Breast epithelium (tissue), 3 donors: ENCODE results near the gene CCDC121.

Experiments
- POLR2A ChIP-seq: fragments of 450-650 bp; IDR thresholded peaks from one replicate; pipeline ENCODE4 v1.6.1; 2016; ENCODE audit warnings: antibody characterized with exemption, mild to moderate bottlenecking, moderate library complexity
- POLR2AphosphoS5 ChIP-seq, 3 donors: sonication (generic); formaldehyde crosslinking; IDR thresholded peaks; one replicate each; pipeline ENCODE4 v1.6.1; 2017; ENCODE audit warnings: antibody characterized with exemption in 3 of 3
- TF ChIP-seq, protein P1 (sequence below), 3 donors: fragments of 450-650 bp; IDR thresholded peaks; one replicate each; pipeline ENCODE4 v1.5.1; 2016 to 2017; ENCODE audit warnings: antibody characterized with exemption in 3 of 3, mild to moderate bottlenecking in 3 of 3, moderate library complexity in 3 of 3

GRCh38 chr2:27613985-27614384, 14.8 kb downstream of the CCDC121 start:
- TF ChIP-seq, protein P1, sequence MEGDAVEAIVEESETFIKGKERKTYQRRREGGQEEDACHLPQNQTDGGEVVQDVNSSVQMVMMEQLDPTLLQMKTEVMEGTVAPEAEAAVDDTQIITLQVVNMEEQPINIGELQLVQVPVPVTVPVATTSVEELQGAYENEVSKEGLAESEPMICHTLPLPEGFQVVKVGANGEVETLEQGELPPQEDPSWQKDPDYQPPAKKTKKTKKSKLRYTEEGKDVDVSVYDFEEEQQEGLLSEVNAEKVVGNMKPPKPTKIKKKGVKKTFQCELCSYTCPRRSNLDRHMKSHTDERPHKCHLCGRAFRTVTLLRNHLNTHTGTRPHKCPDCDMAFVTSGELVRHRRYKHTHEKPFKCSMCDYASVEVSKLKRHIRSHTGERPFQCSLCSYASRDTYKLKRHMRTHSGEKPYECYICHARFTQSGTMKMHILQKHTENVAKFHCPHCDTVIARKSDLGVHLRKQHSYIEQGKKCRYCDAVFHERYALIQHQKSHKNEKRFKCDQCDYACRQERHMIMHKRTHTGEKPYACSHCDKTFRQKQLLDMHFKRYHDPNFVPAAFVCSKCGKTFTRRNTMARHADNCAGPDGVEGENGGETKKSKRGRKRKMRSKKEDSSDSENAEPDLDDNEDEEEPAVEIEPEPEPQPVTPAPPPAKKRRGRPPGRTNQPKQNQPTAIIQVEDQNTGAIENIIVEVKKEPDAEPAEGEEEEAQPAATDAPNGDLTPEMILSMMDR (IDR thresholded peaks at IDR 0.05) = no peak
- TF ChIP-seq POLR2A = no peak
- no peak for TF ChIP-seq POLR2AphosphoS5 (IDR thresholded peaks at IDR 0.05)
